ENCODE data around the gene ARHGEF39.
"Not testable (repeated sequence)": the region's sequence is repeated elsewhere in the genome, so short reads cannot be mapped to it uniquely, and the experiment has no call there.

ARHGEF39 gene

GRCh38 chr9:35649431-35650340 lies 15.3 kb downstream of the ARHGEF39 start:
- peak; percentile 95 for DNase-seq (ENCODE audit: low read depth)
- peak overlapping the region; percentile 17 for H3K4me3 ChIP-seq (ENCODE audit: low read depth, low read length)

DNA sequence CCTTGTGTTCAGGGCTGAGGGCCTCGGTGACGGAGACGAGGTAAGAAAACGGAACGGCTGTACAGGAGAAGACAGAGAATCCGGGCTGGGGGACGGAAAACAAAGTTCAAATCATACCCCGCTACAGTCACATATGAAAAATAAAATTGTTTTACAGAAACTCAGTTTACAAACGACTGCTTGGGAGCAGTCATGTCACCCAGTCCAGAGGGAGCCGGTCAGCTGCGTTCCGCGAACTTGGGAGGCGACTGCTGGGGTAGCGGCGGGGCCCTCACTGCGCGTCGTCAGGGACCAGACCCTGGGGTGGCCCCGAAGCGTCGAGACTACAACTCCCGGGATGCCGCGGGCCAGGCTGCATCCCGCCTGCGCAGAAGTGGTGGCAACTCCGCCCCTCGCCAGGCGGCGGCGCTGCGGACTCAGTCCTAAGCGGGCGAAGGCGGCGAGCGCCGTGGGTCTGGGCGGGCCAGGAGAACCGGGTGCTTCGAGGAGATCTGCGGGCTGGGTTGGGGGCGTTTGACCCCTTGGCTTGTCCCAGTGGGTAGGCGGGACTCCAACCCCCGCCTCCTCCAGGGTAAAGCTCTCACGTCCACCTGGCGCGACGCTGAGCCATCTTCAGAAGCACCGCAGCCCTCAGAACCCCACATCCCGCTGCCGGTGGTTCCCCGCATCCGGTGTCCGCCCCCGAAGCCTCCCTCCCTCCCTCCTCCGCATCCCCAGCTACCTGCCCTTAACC lies 18.3 kb downstream of the ARHGEF39 start:
- TF ChIP-seq POLR2A (IDR thresholded peaks at IDR 0.05; ENCODE audit: extremely low read depth, insufficient read length) (peak; percentile 45), CTCF (IDR thresholded peaks at IDR 0.05; ENCODE audit: low read depth, low read length) (peak; percentile 43), MYC (IDR thresholded peaks at IDR 0.05; ENCODE audit: low read depth, low read length) (no peak)
- DNase-seq (ENCODE audit: low read depth) = peak; percentile 99
- peak overlapping the region; percentile 79 for H3K4me3 ChIP-seq (ENCODE audit: low read depth, low read length)

More at GRCh38 chr9:35649431-35650340, 15.3 kb downstream of the ARHGEF39 start:
- TF ChIP-seq CTCF (IDR thresholded peaks at IDR 0.05; ENCODE audit: low read depth, low read length) (no peak), MYC (IDR thresholded peaks at IDR 0.05; ENCODE audit: low read depth, low read length) (no peak; the same call in 1 of the 2 replicates)
- TF ChIP-seq, protein P1, sequence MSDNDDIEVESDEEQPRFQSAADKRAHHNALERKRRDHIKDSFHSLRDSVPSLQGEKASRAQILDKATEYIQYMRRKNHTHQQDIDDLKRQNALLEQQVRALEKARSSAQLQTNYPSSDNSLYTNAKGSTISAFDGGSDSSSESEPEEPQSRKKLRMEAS (IDR thresholded peaks at IDR 0.05; ENCODE audit: low read depth, low read length) = 0 out of 2 replicates have a peak, but pooled peaks have one; percentile 15

- TF ChIP-seq, protein P1 (IDR thresholded peaks at IDR 0.05; ENCODE audit: low read depth, low read length) = no peak
- TF ChIP-seq CTCF (IDR thresholded peaks at IDR 0.05; ENCODE audit: low read depth, low read length) (no peak), MYC (IDR thresholded peaks at IDR 0.05; ENCODE audit: low read depth, low read length) (no peak), POLR2A (IDR thresholded peaks at IDR 0.05; ENCODE audit: extremely low read depth, insufficient read length) (no peak)
- DNase-seq (ENCODE audit: low read depth) = peak; percentile 84
- peak overlapping the region; percentile 79 for H3K4me3 ChIP-seq (ENCODE audit: low read depth, low read length)
Observed at GRCh38 chr9:35646153-35646532, 18.9 kb downstream of the ARHGEF39 start.

DNA sequence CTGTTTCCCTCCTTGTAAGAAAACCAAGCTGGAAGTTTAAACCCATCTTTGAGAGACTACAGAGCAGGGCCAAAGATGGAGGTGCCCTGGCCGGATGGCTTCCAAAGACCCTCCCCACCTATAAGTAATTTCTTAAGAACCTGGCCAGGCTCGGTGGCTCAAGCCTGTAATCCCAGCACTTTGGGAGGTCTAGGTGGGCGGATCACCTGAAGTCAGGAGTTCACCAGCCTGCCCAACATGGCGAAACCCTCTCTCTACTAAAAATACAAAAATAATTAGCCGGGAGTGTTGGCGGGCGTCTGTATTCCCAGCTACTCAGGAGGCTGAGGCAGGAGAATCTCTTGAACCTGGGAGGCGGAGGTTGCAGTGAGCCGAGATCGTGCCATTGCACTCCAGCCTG lies 19.3 kb downstream of the ARHGEF39 start:
- DNase-seq (ENCODE audit: low read depth) = peak; percentile 23
- peak overlapping the region; percentile 79 for H3K4me3 ChIP-seq (ENCODE audit: low read depth, low read length)

DNA sequence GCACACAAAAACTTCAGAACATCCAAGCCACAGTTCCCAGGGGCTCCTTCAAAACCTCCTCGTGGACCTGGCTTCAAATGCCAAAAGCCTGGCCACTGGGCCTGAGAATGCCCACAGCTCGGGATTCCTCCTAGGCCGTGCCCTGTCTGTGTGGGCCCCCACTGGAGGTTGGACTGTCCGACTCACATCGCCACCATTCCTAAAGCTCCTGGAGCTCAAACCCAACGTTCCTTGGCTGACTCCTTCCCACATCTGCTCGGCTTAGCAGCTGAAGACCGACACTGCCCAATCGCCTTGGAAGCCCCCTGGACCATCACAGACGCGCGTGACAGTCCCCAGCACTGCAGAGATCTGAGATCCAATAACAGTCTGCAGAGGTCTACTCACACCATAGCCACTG lies 21.9 kb downstream of the ARHGEF39 start:
- TF ChIP-seq CTCF (IDR thresholded peaks at IDR 0.05; ENCODE audit: low read depth, low read length) (no peak), MYC (IDR thresholded peaks at IDR 0.05; ENCODE audit: low read depth, low read length) (no peak), POLR2A (IDR thresholded peaks at IDR 0.05; ENCODE audit: extremely low read depth, insufficient read length) (no peak)
- TF ChIP-seq, protein P1 (IDR thresholded peaks at IDR 0.05; ENCODE audit: low read depth, low read length) = no peak
- H3K4me3 ChIP-seq (ENCODE audit: low read depth, low read length) = no peak overlapping the region
- no peak for DNase-seq (ENCODE audit: low read depth)

- not testable (repeated sequence) for H3K4me3 ChIP-seq (ENCODE audit: low read depth, low read length); DNase-seq (ENCODE audit: low read depth)
Observed at GRCh38 chr9:35641478-35641877, 23.5 kb downstream of the ARHGEF39 start.

- not testable (repeated sequence) for H3K4me3 ChIP-seq (ENCODE audit: low read depth, low read length); DNase-seq (ENCODE audit: low read depth)
Observed at GRCh38 chr9:35640431-35640830, 24.6 kb downstream of the ARHGEF39 start.
